Measurements from ENCODE around the gene G0S2.

The G0S2 gene

DNA sequence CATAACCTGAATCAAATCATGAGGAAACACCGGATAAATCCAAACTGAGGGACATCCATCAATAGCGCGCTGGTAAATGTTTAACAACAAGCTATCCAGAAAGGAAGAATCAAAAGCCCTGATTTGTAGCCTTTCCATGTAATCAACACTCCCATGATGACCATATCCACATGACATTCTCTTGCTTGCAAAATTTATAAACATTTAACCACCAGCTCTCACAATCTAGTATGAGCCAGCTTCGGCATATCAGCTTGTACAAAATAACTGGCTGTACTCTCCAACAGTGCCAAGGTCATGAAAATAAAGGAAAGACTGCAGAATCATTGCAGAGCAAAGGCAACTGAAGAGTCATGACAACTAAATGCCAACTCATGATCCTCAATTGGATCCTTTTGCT is 45.1 kb downstream of the G0S2 start:
- no peak for DNase-seq (ENCODE audit: low read depth)

GRCh38 chr1:209720826-209721225 is 45.6 kb downstream of the G0S2 start:
- no peak for DNase-seq (ENCODE audit: low read depth)

DNA sequence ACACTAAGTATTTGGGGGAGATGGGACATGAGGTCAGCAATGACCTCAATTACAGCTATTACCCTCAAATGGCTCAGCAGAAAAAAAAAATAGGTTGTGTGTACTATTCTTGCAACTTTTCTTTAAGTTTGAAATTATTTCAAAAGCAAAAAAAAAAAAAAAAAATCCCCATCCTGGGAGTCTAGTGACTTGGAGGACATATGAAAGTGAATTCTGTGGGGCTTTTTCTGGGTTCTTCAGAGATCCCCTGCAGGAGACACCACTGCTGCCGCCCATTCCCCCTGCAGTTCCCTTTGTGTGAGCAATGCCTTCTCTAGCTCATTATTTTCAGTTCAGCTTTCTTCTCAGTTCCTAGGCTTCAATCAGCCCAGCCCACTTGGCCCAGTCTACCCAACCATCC is 46.1 kb downstream of the G0S2 start:
- no peak for DNase-seq (ENCODE audit: low read depth)

DNA sequence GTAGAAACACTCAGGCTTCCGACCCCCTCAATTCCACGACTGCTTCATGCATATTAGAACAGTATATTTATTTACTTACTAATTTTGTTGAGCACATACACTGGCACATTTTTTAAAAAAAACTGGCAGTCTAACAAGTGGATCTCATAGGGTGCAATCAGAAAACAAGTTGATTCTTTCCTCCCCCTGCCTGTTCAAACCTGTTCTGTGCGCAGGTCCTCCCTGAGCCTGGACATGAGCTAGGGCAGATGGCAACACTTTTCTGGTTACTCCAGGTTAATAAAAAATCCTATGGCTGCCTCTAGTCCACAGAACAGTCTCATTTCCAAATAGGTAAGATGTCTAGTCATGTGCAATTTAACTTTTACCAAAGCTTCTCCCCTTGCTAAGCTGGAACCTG is 48.1 kb downstream of the G0S2 start:
- DNase-seq (ENCODE audit: low read depth): no peak

- no peak for DNase-seq (ENCODE audit: low read depth)
These were observed 48.8 kb downstream of the G0S2 start for GRCh38 chr1:209723756-209724693.

Measured in stimulated activated CD8-positive, alpha-beta memory T cell treated with anti-CD3 and anti-CD28 coated beads, Interleukin-12 subunit alpha, Interleukin-12 subunit beta, amount 100 ng/mL, for 1 hour (primary cell).